Measurements from ENCODE around the gene ACTL10.
"Not testable (repeated sequence)": the region's sequence is repeated elsewhere in the genome, so short reads cannot be mapped to it uniquely, and the experiment has no call there.

ACTL10 gene

GRCh38 chr20:33700696-33701441 is 34.1 kb downstream of the ACTL10 start:
- not testable (repeated sequence) for DNase-seq

GRCh38 chr20:33701629-33702450 is 35.1 kb downstream of the ACTL10 start:
- no peak for DNase-seq

GRCh38 chr20:33702861-33703260 is 36.1 kb downstream of the ACTL10 start:
- DNase-seq, result no peak

GRCh38 chr20:33703498-33704137 is 36.9 kb downstream of the ACTL10 start:
- no peak for DNase-seq

GRCh38 chr20:33704197-33704924 is 37.6 kb downstream of the ACTL10 start:
- no peak for DNase-seq

- no peak for DNase-seq
Measured at GRCh38 chr20:33707668-33708067, 40.9 kb downstream of the ACTL10 start.

- no peak for DNase-seq
Measured at GRCh38 chr20:33709398-33709797, 42.7 kb downstream of the ACTL10 start.

- DNase-seq, result no peak
Measured at GRCh38 chr20:33709905-33710541, 43.3 kb downstream of the ACTL10 start.

GRCh38 chr20:33710681-33711445 is 44.1 kb downstream of the ACTL10 start:
- no peak for DNase-seq

GRCh38 chr20:33711446-33711738 is 44.6 kb downstream of the ACTL10 start:
- DNase-seq, result no peak

GRCh38 chr20:33713865-33714367 is 47.2 kb downstream of the ACTL10 start:
- no peak for DNase-seq

- no peak for DNase-seq
Measured at GRCh38 chr20:33716498-33716897, 49.8 kb downstream of the ACTL10 start.

All from stimulated activated CD4-positive, alpha-beta T cell treated with anti-CD3 and anti-CD28 coated beads, Interleukin-4, amount 100 ng/mL, for 1 hour (primary cell).